Endothelial cell (in vitro differentiated cells): Measurements from ENCODE around the gene HCFC1R1. TPM values are rescaled to one million over a fixed set of nuclear protein-coding genes. Genes with fewer than 3 reads are reported as not detected.

Experiments
- DNase-seq: peaks from one replicate; pipeline ENCODE4 v3.0.0; 2021; ENCODE audit warnings: low spot score
- H3K27ac Mint-ChIP-seq: one replicate; pipeline ENCODE4 v1.8.0; 2021; ENCODE audit warnings: mixed read lengths, inconsistent platforms; ENCODE audit not compliant: unreplicated experiment
- H3K27me3 Mint-ChIP-seq: one replicate; pipeline ENCODE4 v1.8.0; 2021; ENCODE audit warnings: mild to moderate bottlenecking, moderate library complexity, mixed read lengths, inconsistent platforms; ENCODE audit not compliant: unreplicated experiment
- H3K36me3 Mint-ChIP-seq: one replicate; pipeline ENCODE4 v1.8.0; 2021; ENCODE audit warnings: mild to moderate bottlenecking, low read depth, mixed read lengths, inconsistent platforms; ENCODE audit not compliant: unreplicated experiment
- H3K4me1 Mint-ChIP-seq: one replicate; pipeline ENCODE4 v1.8.0; 2021; ENCODE audit warnings: mild to moderate bottlenecking, mixed read lengths, inconsistent platforms; ENCODE audit not compliant: unreplicated experiment
- H3K4me3 Mint-ChIP-seq: one replicate; pipeline ENCODE4 v1.8.0; 2021; ENCODE audit warnings: mild to moderate bottlenecking, mixed read lengths, inconsistent platforms; ENCODE audit not compliant: unreplicated experiment
- H3K9me3 Mint-ChIP-seq: one replicate; pipeline ENCODE4 v1.8.0; 2021; ENCODE audit warnings: mixed read lengths, inconsistent platforms; ENCODE audit not compliant: unreplicated experiment
- CTCF ChIP-seq: fragments of 200-600 bp; sonication (generic); IDR thresholded peaks from one replicate; pipeline ENCODE4 v1.5.0; 2021; ENCODE audit warnings: antibody characterized with exemption; ENCODE audit not compliant: unreplicated experiment
- total RNA-seq: library from RNA; stranded (reverse); fragmentation: NEBNext Ultra II Directional; extraction: Animal tissue kit (Norgen Biotek cat#: 25700); gene quantifications from one replicate; pipeline ENCODE4 v1.2.1, GENCODE V29; 2021; ENCODE audit not compliant: unreplicated experiment

The HCFC1R1 gene
- total RNA-seq, 1 donor from 2014 or later, result 28.7 TPM

- Mint-ChIP-seq H3K9me3 (no peaks in the 10 kb centered on the region), H3K36me3 (peaks cover 6% of the 10 kb centered on the region), H3K27me3 (peaks cover 17% of the 10 kb centered on the region), H3K4me3 (no peak overlapping the region), H3K4me1 (peaks cover 3% of the 10 kb centered on the region), H3K27ac (no peak overlapping the region)
- TF ChIP-seq CTCF, result no peak
- no peak for DNase-seq
These were observed 6.8 kb upstream of the HCFC1R1 start for GRCh38 chr16:3030222-3031212.

- DNase-seq, result no peak
- H3K9me3 Mint-ChIP-seq, result no peaks in the 10 kb centered on the region
- H3K36me3 Mint-ChIP-seq, result peaks cover 6% of the 10 kb centered on the region
- peaks cover 13% of the 10 kb centered on the region for H3K27me3 Mint-ChIP-seq
- H3K27ac Mint-ChIP-seq, result no peak overlapping the region
- no peak for TF ChIP-seq CTCF
- no peak overlapping the region for H3K4me3 Mint-ChIP-seq
- peaks cover 3% of the 10 kb centered on the region for H3K4me1 Mint-ChIP-seq
These were observed 5.9 kb upstream of the HCFC1R1 start for GRCh38 chr16:3029491-3030221.

- DNase-seq, result no peak
- Mint-ChIP-seq H3K27me3 (peaks cover 17% of the 10 kb centered on the region), H3K9me3 (no peaks in the 10 kb centered on the region), H3K27ac (no peak overlapping the region), H3K36me3 (peaks cover 6% of the 10 kb centered on the region), H3K4me1 (peaks cover 5% of the 10 kb centered on the region), H3K4me3 (no peak overlapping the region)
- no peak for TF ChIP-seq CTCF
These were observed 5.1 kb upstream of the HCFC1R1 start for GRCh38 chr16:3028716-3029319.

GRCh38 chr16:3027983-3028715 is 4.4 kb upstream of the HCFC1R1 start:
- no peak overlapping the region for H3K4me3 Mint-ChIP-seq

More at GRCh38 chr16:3027983-3028715, 4.4 kb upstream of the HCFC1R1 start:
- no peaks in the 10 kb centered on the region for H3K9me3 Mint-ChIP-seq
- peaks cover 6% of the 10 kb centered on the region for H3K4me1 Mint-ChIP-seq
- TF ChIP-seq CTCF, result peak; percentile 85
- peaks cover 6% of the 10 kb centered on the region for H3K36me3 Mint-ChIP-seq
- peak; percentile 96 for DNase-seq
- H3K27me3 Mint-ChIP-seq, result peaks cover 18% of the 10 kb centered on the region
- no peak overlapping the region for H3K27ac Mint-ChIP-seq
